ENCODE data around the gene TMC3. TPM values are rescaled to one million over a fixed set of nuclear protein-coding genes. Genes with fewer than 3 reads are reported as not detected.

TMC3 gene
- total and polyA plus RNA-seq, 2 of the 13 experiments (the other 11 are each of a cell fraction or from before 2014, with no cell fraction given), result not detected

DNA sequence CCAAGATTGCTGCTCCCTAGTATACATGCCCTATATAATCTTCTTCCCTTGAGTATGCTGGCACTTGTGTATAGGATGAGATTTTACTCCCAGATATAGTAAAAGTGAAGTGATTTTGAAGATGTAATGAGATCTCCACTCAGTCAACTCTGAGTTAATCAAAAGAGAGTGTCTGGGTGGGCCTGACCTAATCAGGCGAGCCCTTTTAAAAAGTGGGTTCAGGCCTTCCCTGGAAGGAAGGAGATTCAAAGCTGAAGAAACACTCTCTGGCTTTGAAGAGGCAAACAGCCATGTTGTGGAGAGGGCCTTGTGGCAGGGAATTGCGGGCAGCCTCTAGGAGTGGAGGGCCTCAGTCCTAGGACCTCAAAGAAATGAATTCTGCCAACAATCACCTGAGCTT is 44.6 kb downstream of the TMC3 start:
- Histone ChIP-seq H3K9ac (ENCODE audit: insufficient read depth, low read depth, low read length) (no peak overlapping the region), H3K4me1 (ENCODE audit: insufficient read depth, low read length) (peaks cover 10% of the 10 kb centered on the region), H4K20me1 (ENCODE audit: insufficient read depth, low read length) (no peaks in the 10 kb centered on the region), H3K27me3 (ENCODE audit: control insufficient read depth in 1 of 2, insufficient read depth in 2 of 2, low read length in 2 of 2) (no peaks in the 10 kb centered on the region), H3K4me3 (replicated peaks in 1 of 3; ENCODE audit: insufficient read depth in 1 of 3, low read depth in 2 of 3, low read length in 3 of 3) (no peak overlapping the region), H3K4me2 (ENCODE audit: low read depth, low read length) (no peak overlapping the region), H3K36me3 (replicated peaks in 1 of 2; ENCODE audit: control insufficient read depth in 1 of 2, insufficient read depth in 2 of 2, low read length in 2 of 2) (no peaks in the 10 kb centered on the region), H3K79me2 (ENCODE audit: insufficient read depth, low read length) (no peaks in the 10 kb centered on the region), H2AFZ (ENCODE audit: low read length) (no peak overlapping the region), H3K27ac (ENCODE audit: extremely low read length, insufficient read depth, low read length) (no peak overlapping the region), H3K9me3 (ENCODE audit: low read length) (no peaks in the 10 kb centered on the region)
- in situ Hi-C loops (cut with HindIII; ENCODE audit: extremely low pct_ligation_motif_present, low pct_unique_long_range_greater_than_20kb) (no loop called here), intact Hi-C loops (cut with micrococcal nuclease; ENCODE audit: unreplicated experiment) (no loop called here)
- ATAC-seq (no peak), FAIRE-seq (no peak), DNase-seq (ENCODE audit: low spot score) (no peak)
- 98% methylated on average over 2 of the region's 2 CpGs for WGBS (ENCODE audit: low lambda C conversion rate)
- BruUV-seq (replicated peaks), result no TSS peak
- CTCF ChIA-PET (ENCODE audit: low intra/inter-chr PET ratio, low total read pairs), result no interaction called here
- TF ChIP-seq RORA (CRISPR knock-in tag; IDR thresholded peaks at IDR 0.05) (no peak), CCAR2 (optimal IDR thresholded peaks at IDR 0.05; ENCODE audit: low read depth, low read length) (no peak), ISL2 (CRISPR knock-in tag; IDR thresholded peaks at IDR 0.05) (no peak), HDAC2 (CRISPR knock-in tag; IDR thresholded peaks at IDR 0.05) (no peak), ZNF263 (CRISPR knock-in tag; IDR thresholded peaks at IDR 0.05) (no peak), ZKSCAN8 (CRISPR knock-in tag; IDR thresholded peaks at IDR 0.05; ENCODE audit: borderline replicate concordance) (no peak), ZSCAN22 (CRISPR knock-in tag; IDR thresholded peaks at IDR 0.05) (no peak), MATR3 (CRISPR knock-in tag; IDR thresholded peaks at IDR 0.05) (no peak), ATF7-NPFF (CRISPR knock-in tag; IDR thresholded peaks at IDR 0.05; ENCODE audit: low read depth) (no peak), SIX1 (CRISPR knock-in tag; IDR thresholded peaks at IDR 0.05; ENCODE audit: borderline replicate concordance) (no peak), RELA (CRISPR knock-in tag; IDR thresholded peaks at IDR 0.05) (no peak), ZNF780A (CRISPR knock-in tag; IDR thresholded peaks at IDR 0.05) (no peak), NR1H2 (CRISPR knock-in tag; IDR thresholded peaks at IDR 0.05; ENCODE audit: borderline replicate concordance, low read depth) (no peak), ZNF337 (CRISPR knock-in tag; IDR thresholded peaks at IDR 0.05; ENCODE audit: borderline replicate concordance, low read depth) (no peak)
- TF ChIP-seq, protein P1, sequence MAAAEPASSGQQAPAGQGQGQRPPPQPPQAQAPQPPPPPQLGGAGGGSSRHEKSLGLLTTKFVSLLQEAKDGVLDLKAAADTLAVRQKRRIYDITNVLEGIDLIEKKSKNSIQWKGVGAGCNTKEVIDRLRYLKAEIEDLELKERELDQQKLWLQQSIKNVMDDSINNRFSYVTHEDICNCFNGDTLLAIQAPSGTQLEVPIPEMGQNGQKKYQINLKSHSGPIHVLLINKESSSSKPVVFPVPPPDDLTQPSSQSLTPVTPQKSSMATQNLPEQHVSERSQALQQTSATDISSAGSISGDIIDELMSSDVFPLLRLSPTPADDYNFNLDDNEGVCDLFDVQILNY (CRISPR knock-in tag; conservative IDR thresholded peaks at IDR 0.05), result no peak
- TF ChIP-seq, protein P2, sequence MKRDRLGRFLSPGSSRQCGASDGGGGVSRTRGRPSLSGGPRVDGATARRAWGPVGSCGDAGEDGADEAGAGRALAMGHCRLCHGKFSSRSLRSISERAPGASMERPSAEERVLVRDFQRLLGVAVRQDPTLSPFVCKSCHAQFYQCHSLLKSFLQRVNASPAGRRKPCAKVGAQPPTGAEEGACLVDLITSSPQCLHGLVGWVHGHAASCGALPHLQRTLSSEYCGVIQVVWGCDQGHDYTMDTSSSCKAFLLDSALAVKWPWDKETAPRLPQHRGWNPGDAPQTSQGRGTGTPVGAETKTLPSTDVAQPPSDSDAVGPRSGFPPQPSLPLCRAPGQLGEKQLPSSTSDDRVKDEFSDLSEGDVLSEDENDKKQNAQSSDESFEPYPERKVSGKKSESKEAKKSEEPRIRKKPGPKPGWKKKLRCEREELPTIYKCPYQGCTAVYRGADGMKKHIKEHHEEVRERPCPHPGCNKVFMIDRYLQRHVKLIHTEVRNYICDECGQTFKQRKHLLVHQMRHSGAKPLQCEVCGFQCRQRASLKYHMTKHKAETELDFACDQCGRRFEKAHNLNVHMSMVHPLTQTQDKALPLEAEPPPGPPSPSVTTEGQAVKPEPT (CRISPR knock-in tag; IDR thresholded peaks at IDR 0.05; ENCODE audit: low read depth), result no peak
- TF ChIP-seq, protein P3, sequence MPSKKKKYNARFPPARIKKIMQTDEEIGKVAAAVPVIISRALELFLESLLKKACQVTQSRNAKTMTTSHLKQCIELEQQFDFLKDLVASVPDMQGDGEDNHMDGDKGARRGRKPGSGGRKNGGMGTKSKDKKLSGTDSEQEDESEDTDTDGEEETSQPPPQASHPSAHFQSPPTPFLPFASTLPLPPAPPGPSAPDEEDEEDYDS (CRISPR knock-in tag; IDR thresholded peaks at IDR 0.05), result no peak
- POLR2A ChIA-PET, result no interaction called here

Measured in HepG2 (cell line).